HG02588 (cell line): Measurements from ENCODE around the gene MAP2K6.

ENCODE experiments used
- ATAC-seq: cut with Tn5 transposase; IDR thresholded peaks from one replicate; pipeline ENCODE4 v1.9.1; 2021; ENCODE audit warnings: mild to moderate bottlenecking, moderate library complexity; ENCODE audit not compliant: unreplicated experiment

The MAP2K6 gene

DNA sequence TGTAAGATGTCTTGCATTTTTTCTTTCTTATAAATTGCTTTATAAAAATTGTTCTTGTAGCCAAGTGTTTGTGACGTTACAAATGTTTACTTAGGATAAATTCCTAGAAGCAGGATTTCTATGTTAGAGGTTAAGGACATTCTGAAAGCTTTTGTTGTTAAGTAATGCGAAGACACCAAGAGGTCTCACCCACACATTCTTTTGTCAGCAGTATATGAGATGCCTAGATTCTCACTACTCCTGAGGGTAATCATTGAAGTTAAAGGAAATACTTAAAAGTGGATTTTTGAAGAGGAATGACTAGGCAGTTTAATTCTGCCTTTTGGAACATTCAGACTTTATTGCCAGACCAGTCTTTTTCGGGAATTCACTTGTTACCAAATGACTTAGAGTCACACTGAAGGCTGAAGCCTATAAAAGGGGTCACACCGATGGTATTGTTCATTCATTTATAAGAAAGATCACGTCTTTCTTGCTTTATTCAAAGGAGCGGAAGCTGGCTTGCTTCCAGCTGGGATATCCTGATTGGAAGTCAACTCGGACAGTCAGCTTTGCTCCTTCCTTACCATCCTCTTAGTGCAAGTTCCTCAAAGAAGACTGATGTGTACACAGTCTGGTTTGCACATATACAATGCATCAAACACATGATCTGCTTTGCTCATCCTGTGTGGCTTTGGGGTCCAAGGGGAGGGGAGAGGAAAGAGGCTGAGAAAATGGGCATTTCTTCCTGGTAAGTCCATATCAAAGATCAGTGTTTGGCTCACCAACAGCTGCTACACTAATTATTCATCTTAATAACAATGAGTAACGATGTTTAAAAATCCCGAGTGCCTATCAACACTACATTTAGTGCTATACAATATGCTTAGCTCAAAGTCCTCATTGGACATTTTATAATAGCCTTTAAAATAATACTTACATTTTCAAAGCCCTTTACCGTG, 160.0 kb downstream of the MAP2K6 start:
- ATAC-seq = no peak

DNA sequence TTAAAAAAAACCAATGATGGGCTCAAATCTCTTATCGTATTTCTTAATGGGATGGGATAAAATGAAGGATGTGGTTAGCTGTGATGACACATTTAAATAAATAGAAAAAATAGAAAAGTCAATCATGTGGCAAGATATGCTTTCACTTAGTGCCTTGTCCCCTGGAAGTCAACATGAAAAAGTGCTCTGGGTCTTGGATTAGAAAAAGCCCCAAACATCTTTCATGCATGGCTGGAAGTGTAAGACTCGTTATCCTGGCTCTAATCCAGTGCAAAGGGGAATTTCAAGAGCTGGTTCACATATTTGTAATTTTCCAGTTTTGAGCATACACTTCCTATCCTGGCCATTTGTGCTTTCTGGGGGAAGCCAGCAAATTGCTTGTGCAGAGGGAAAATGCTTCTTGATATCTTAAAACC, 160.9 kb downstream of the MAP2K6 start:
- ATAC-seq = no peak

DNA sequence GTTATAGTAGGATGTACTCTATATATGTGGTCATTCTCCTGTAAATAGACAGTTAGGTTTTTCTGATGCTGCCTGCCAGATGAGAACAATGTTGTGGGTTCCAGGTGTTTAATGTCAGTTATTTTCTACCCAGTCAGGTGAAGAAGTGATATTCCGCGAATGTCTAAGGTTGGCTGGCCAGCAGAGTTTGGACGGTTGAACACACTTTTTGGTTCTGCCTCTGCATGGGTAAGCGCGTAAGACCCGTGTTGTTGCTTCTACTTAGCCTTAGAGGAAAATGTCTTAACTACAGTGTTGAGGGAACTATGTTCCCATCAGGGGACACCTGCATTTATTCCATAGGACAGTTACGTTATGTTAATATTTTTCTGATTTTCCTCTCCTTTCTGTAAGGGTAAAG, 162.6 kb downstream of the MAP2K6 start:
- ATAC-seq = no peak

DNA sequence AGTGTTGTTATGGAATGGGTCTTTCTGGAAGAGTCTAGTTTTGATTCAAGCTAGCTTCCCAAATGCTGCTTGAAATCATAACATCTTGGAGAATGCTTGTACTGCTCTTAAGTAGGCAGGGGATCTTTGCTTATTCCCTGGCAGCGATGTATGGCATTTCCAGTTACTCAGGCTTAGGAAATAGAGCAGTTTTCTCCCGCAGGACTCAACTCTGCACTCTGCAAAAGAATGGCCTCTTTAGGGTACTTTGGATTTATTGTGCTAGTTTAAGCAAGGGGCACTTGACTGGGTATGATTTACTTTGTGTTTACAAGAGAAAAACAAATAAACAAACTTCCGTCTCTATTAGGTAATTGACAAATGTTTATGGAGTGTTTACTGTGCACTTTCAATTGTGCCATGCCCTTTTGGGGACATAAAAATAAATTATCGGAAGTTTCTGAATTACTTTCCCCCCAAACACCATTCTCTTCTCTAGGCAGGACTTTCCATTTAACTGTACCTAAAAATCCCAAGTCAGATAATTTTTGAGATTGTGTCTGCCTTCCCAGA, 164.0 kb downstream of the MAP2K6 start:
- no peak for ATAC-seq

DNA sequence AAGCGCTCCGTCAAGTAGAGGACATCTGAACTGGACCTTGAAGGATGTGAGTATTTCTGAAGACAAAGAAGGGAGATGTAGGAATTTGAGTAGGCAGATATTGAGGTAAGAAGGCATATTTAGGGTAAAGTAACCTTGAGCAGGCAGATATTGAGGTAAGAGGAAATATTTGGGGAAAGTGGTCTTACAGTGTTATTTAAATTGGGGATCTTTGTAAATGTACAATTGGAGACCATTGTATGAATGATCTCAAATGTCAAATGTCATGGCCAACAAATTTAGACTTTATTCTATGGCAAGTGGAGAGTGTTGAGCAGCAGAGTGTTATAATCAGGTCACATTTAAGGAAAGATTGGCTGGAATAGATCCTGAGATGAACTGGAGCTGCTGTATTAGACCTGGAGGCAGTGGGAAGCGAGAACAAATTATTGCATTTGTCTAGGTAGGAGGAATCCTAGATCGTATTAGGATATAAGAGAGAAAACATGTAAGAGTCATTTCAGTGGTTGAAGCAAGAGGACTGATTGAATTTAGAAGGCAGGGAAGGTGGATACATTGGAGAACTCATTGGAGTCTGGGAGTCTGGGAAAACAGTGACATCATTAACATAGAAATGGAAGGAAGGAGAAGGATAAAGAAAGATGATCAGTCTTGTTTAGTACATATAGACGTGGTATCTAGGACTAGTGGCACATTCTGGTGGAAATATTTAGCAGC, 165.6 kb downstream of the MAP2K6 start:
- no peak for ATAC-seq

DNA sequence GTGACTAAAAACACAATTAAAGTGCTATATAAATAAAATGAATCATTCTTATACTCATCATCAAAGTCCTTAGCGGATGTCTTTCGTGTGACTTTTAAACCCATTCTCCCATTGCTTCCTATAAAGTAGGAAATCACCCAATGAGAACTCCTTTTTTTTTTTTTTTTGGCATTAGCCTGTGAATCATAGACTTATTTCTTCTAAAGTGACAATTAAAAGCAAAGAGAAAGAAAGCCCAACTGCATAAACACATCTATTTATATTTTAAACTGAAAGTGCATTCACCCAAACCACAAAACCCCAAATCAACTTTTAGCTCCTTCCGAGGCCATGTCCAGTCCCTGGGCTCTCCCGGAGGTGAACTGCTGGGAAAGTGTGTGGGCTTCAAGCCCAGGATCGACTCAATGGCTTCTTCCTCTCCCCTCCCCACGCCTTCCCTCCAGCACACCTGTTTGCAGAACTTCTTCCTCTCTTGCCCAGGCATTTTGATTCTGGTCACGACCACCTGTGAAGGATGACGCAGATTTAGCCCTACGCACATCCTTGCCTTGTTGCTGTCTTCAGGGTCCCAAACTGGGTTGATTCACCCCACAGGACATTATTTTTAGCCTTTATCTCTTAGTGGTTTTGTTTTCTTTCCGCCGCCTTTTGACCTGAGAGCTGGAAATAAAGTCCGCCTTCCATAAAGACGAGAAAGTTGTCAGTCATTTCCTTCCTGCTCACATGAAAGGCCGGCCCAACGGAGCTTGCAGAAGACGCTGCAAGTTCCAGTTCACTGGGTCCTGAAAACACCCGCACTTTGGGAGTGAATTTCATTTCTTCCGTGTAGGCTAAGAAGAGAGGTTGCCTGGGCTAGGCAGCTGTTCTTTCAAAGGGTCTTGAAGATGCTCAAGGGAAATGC, 166.8 kb downstream of the MAP2K6 start:
- peak; percentile 64 for ATAC-seq

DNA sequence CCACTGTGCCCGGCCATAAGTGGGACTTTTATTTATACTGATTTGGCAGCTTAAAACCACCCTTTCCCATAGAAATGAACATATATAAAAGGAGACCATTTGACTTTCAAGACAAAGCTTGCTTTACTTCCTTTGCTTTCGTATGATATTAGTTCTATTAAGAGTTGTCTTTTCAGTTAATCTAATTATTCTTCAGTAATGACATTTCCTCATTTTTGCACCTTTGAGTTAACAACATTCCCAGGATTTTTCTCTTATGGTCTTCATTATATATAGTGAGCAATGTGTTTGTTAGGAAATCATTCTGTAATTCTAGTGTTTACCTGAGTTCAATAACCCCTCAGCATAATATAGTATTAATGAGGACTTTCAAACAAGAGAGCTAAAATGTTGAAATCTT, 173.8 kb downstream of the MAP2K6 start:
- ATAC-seq = no peak

DNA sequence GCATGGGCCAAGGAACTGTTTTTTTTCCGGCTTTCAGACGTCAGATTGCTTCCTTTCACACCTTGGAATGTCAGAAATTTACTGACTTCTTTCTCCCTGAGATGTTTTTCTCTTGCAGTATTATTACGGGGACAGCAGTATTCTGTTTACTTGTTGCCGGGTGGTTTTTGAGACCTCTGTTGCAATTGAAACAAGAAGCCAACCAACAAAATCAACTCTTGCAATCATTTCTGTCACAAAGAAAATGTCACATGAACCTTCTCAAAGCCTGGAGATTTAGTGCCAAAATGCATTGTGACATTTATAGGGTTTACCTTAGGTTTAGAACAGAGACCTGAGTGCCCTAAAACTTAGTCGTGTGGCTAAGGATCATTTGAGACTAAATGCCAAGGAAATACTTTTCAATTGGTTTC, 174.3 kb downstream of the MAP2K6 start:
- ATAC-seq = no peak

DNA sequence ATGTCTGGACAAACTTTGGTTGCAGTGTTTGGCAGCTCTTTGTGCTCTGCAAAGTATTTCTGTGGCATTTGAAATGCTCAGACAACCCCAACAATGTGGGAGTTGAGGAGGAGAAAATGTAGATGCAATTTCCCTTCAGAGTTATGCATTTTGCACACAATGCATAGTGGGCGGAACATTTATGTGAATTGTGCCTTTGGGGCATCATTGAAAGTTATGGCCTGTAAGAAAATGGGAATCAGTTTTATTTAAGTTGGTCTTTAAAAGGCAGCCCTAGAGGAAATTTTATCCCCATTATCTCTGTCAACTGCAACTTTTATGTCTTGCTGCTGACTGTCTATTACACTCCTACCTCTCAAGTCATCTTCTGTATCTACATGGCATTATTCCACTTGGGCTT, 176.2 kb downstream of the MAP2K6 start:
- ATAC-seq = no peak

DNA sequence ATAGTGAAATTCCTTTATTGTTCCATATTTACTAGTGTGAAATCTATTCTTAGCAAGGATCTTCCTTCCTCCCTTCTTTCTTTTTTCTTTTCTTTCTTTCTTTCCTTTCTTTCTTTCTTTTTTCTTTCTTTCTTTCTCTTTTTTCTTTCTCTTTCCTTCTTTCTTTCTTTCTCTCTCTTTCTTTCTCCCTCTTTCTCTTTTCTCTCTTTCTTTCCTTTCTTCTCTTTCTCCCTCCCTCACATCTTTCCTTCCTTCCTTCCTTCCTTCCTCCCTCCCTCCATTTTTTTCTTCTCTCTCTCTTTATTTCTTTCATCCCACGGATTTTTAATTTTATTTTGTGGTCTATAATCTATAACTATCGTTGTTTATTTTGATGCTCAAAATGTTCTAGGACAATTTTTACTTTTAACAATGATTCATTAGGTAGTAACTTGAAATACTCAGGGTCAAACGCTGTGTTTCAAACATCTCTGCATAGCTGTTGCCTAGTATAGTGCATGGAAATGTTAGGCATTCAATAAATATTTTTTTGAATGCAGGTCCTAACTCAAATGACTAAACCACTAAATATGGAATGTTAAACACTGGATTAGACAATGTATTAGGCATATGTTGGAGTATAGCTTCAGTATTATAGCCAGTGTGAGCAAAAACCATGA, 178.3 kb downstream of the MAP2K6 start:
- no peak for ATAC-seq

DNA sequence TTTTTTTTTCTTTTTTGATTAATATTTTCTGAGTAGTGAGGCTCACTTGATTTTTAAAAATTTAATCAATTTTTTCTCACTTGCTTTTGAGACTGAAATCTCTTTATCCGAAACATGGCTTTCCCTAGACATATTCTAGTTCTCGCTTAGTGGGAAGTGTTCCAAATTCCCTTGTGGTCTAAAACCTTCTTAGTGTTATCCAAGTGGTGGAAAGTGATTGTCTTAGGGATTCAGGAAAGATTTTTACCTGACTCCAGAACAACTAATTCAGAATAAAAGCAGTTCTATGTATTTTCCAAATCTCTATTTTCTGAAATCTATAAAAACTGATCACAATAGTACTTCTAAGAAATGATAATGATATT, 178.8 kb downstream of the MAP2K6 start:
- ATAC-seq = no peak

DNA sequence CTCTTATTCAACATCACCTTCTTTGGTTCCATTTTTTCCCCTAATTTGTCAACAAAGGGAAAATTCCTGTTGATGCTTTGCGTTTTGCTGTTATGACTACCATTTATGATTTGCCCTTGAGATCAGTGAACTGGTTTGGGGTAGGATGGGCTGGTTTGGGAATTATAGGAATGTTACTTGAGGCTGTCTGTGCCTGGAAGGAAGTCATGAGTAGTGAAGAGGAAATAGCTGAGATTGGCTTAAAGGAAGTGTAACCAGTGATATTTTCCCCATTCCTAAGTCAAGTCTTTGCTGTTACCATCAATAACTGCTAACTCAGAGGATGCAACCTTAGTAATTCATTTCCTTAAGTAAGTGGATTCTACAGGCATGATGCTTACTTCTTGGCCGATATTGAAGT, 179.2 kb downstream of the MAP2K6 start:
- no peak for ATAC-seq

DNA sequence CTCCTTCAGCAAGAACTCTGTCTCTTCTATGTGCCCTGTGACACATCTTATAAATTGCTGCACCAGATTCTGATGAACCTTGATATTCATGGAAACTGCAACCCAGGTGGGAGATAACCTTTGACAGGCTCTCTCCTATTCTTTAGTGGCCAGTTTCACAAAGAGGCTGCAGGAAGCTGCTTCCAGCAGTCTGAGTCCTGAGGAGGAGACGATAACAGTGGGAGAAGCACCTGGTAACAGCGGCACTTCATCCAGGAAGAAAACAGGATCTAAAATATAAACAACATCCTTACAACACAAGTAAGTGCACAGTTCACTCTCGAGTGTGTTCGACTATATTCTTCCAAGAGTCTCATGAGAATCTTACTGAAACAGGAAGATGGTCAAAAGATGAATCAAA, 180.1 kb downstream of the MAP2K6 start:
- ATAC-seq = no peak

DNA sequence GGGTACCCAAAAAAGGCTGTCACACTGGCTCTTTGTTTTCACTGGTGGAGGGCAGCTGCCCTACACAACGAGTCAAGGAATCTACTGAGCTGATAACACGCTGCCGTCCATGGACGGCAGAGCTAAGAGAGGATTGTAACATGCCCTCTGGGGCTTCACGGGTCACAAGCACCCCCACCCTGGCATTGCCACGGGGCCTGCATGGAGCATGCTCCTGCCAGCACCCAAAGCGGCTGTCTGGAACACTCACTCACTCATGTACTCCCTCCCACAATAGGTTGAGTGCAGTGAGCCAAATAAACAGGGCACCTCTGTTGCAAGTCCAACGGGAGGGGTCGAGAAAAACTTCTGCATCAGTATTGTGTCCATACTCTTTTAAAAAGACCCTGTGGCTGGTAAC, 181.6 kb downstream of the MAP2K6 start:
- no peak for ATAC-seq

DNA sequence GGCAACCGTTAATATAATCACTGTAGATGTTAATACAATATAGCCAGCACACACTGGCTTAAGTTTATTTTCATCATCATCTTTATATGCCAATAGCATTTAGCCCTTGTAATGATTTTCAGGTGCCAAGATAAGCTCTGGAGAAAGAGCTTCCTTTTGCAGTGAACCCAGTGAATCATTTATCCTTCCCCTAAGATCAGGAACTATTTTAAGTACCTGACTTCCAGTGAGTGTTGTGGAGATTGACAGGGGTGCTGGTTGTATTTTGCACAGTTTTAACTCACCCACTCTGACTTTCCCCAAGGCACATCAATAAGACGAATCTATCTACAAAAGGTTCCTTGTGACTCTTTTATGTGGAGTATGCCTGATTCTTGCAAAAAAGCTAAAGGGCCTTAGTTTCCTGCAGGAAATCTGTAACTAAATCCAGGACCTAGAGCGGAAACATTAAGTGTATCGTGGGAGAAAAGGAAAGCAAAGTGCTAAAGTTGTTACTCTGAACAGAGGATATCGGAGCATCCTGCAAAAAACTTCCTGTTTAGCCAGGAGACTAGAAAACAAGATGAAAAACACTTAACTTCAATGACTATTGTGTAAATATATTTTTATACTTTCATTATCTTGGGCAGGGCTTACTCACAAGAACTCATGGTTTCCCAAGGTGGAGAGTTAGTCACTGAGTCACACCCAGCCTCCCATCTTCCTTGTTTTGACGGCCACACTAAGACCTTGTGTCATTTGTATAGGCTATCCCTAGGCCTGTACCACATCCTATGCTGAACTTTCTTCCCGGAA, 183.6 kb downstream of the MAP2K6 start:
- ATAC-seq = no peak

DNA sequence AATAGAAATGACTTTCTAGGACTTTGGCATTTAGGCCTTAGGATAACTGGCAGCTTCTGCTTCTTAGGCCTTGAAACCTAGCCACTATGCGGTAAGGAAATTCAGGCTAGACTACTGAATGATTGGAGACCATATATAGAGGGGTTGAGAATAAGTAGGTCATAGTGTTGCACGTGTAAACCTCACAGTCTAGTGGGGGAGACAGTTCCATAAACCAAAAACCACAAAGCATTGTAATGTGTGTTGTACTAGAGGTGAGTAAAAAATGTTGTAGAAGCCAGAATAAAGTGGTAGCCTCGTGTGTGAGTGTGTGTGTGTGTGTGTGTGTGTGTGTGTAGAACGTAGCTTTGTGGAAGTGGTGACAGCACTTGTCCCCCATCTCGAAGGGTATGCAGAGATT, 188.5 kb downstream of the MAP2K6 start:
- ATAC-seq = no peak
